ENCODE measurements around the gene COX7C. TPM values are rescaled to one million over a fixed set of nuclear protein-coding genes. Genes with fewer than 3 reads are reported as not detected.

COX7C gene, protein sequence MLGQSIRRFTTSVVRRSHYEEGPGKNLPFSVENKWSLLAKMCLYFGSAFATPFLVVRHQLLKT
- 604 to 810 TPM (median 621 TPM) in 5 replicates for total RNA-seq (2022; extraction: Qiagen RNA extraction; ENCODE audit: low read depth)

DNA sequence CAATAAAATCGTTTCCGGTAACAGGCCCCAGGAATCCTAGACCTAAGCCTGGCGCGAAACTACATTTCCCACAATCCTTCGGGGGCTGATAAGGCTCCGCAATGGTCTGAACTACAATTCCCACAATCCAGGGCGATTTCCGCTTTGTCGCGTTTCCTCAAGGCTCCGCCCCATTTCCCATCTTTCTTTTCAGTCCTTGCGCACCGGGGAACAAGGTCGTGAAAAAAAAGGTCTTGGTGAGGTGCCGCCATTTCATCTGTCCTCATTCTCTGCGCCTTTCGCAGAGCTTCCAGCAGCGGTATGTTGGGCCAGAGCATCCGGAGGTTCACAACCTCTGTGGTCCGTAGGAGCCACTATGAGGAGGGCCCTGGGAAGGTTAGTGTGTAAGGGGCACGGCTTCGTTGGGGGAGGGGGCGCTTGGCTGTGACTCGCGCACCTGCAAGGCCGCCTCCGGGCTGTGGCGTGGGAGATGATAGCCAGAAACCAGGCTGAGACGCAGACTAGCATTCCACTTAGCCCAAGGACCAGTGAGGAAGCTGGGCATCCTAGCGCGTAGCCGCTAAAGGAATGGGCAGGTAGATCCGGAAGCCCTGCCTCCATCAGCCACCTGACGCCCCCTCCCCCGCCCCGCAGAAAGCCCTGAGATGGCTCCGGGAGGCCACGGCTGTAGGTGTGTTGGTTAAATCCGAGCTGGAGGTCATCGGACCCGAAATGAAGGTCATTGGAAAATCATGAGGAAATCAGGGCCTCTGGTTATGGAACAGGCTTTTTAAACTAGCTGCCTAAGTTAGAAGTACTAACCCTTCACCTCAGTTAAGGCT is at the start of gene COX7C:
Gene COX7C (plus strand): TSS at position 186 of the 821 bp plus-strand sequence. CDS start 115 bp downstream, at position 301.

All from A549 treated with GW870086 at 1 μM for 4 hours (cell line).